ENCODE results near the gene MADCAM1.

The MADCAM1 gene

DNA sequence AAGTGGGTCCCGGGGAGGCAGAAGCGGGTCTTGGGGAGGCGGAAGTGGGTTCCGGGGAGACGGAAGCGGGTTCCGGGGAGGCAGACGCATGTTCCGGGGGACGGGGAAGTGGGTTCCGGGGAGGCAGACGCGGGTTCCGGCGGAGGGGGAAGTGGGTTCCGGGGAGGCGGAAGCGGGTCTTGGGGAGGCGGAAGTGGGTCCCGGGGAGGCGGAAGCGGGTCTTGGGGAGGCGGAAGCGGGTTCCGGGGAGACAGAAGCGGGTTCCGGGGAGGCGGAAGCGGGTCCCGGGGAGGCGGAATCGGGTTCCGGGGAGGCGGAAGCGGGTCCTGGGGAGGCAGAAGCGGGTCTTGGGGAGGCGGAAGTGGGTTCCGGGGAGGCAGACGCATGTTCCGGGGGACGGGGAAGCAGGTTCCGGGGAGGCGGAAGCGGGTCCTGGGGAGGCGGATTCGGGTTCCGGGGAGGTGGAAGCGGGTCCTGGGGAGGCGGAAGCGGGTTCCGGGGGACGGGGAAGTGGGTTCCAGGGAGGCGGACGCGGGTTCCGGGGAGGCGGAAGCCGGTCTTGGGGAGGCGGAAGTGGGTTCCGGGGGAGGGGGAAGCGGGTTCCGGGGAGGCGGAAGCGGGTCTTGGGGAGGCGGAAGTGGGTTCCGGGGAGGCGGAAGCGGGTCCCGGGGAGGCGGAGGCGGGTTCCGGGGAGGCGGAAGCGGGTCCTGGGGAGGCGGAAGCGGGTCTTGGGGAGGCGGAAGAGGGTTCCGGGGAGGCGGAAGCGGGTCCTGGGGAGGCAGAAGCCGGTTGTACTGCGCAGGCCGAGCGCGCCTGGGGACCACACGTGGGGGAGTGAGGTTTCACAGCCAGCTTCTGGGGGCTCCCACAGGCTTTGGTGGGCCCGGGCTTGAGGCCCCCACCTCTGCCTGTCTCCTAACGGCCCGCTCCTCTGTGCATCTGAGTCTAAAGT lies 37.9 kb upstream of the MADCAM1 start:
- TF ChIP-seq, protein P1, sequence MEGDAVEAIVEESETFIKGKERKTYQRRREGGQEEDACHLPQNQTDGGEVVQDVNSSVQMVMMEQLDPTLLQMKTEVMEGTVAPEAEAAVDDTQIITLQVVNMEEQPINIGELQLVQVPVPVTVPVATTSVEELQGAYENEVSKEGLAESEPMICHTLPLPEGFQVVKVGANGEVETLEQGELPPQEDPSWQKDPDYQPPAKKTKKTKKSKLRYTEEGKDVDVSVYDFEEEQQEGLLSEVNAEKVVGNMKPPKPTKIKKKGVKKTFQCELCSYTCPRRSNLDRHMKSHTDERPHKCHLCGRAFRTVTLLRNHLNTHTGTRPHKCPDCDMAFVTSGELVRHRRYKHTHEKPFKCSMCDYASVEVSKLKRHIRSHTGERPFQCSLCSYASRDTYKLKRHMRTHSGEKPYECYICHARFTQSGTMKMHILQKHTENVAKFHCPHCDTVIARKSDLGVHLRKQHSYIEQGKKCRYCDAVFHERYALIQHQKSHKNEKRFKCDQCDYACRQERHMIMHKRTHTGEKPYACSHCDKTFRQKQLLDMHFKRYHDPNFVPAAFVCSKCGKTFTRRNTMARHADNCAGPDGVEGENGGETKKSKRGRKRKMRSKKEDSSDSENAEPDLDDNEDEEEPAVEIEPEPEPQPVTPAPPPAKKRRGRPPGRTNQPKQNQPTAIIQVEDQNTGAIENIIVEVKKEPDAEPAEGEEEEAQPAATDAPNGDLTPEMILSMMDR (IDR thresholded peaks at IDR 0.05): no peak
- Mint-ChIP-seq H3K27ac (no peak overlapping the region), H3K9me3 (peaks cover 11% of the 10 kb centered on the region), H3K4me3 (no peak overlapping the region), H3K36me3 (ENCODE audit: low read depth) (peaks cover 36% of the 10 kb centered on the region), H3K27me3 (ENCODE audit: low read depth, poor library complexity) (peaks cover 20% of the 10 kb centered on the region), H3K4me1 (peaks cover 9% of the 10 kb centered on the region)
- no peak for DNase-seq

DNA sequence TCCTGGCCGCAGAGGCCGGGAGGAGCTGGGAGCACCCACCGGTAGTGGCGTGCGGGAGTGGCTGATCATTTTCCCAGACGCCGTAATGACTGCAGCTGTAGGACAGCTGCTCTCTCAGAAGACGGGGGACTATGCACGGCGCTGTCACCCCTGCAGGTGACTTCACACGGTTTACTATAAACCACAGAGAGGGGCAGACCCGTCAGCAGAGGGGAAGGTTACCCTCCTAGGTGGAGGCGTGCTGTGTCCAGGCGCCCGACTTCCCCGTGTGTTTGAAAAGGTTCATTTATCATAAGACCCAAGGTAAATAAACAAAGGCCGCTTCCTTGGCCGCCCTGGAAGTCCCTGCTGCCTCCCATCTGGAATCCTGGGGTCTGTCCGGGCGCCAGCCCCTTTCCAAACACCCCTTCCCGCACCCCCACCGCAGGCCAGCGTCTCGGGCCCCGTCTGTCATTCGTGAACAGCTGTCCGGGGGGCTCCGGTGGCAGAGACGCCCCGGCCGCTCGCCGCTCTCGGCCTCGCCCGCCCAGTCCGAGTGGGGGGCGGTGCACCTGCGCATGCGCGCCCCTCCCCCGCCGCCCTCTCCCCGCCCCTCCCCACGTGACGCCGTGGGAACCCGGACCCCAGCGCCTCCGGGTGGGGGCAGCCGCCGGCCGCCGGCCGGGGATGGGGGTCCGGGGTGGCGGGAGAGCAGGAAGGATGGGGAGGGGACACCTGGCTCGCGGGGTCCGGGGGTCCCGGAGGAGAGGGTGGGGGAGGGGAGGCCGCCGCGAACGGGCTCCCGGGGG lies 36.4 kb upstream of the MADCAM1 start:
- Mint-ChIP-seq H3K9me3 (peaks cover 6% of the 10 kb centered on the region), H3K36me3 (ENCODE audit: low read depth) (peaks cover 23% of the 10 kb centered on the region), H3K4me1 (peaks cover 9% of the 10 kb centered on the region), H3K27me3 (ENCODE audit: low read depth, poor library complexity) (peaks cover 20% of the 10 kb centered on the region), H3K4me3 (peak overlapping the region; percentile 87), H3K27ac (peak overlapping the region; percentile 68)
- peak; percentile 83 for DNase-seq
- TF ChIP-seq, protein P1 (IDR thresholded peaks at IDR 0.05): no peak

DNA sequence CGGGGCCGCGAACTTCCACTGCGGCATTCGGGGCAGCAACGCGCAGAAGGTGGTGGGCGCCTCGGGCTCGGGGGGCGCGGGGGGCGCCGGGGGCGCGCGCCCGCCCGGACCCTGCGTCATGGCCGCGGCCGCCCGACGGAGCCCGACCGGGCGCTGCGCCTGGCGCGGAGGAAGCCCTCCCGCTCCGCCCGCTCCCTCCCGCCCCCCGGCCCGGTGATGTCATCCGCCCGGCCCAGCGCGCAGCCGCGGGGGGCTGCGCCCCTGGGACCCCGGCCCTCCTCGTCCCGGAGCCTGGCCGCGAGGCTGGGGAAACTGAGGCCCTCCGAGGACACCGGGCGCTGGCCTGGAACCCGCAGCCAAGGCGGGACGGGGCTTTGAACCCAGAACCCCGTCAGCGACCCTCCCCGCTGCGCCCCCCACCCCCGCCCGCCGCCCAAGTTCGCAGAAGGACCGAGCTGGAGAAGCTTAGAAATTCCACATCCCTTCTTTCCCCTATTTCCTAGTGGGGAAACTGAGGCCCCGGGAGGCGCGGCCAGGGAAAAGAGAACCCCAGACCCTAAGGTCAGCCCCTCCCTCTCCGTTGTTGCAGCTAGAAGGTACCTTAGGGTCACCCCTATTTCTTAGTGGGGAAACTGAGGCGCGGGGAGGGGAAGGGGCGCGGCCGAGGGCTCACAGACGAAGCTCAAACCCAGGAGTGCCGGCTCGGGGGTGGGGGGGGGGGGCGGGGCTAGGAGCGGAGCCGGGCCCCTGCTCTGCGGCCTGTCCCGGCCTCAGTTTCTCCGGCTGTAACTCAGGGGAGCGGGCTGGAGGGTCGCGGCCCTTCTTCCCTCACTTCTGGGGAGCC lies 35.2 kb upstream of the MADCAM1 start, which contains the start of gene SHC2:
Gene SHC2, minus strand, starts transcription at position 157 of the 844 bp plus-strand sequence. Its CDS starts 37 bp downstream, at position 120.
- peak; percentile 67 for DNase-seq
- TF ChIP-seq, protein P1 (IDR thresholded peaks at IDR 0.05): no peak
- no peak within 1 kb of the TSS for H3K27ac Mint-ChIP-seq
- H3K27me3 Mint-ChIP-seq (ENCODE audit: low read depth, poor library complexity): peaks cover 17% of the 10 kb centered on the region
- H3K36me3 Mint-ChIP-seq (ENCODE audit: low read depth): peaks cover 12% of the 10 kb centered on the region
- H3K9me3 Mint-ChIP-seq: peaks cover 8% of the 10 kb centered on the region
- H3K4me1 Mint-ChIP-seq: peaks cover 9% of the 10 kb centered on the region
- peak within 1 kb of the TSS; percentile 87 for H3K4me3 Mint-ChIP-seq

DNA sequence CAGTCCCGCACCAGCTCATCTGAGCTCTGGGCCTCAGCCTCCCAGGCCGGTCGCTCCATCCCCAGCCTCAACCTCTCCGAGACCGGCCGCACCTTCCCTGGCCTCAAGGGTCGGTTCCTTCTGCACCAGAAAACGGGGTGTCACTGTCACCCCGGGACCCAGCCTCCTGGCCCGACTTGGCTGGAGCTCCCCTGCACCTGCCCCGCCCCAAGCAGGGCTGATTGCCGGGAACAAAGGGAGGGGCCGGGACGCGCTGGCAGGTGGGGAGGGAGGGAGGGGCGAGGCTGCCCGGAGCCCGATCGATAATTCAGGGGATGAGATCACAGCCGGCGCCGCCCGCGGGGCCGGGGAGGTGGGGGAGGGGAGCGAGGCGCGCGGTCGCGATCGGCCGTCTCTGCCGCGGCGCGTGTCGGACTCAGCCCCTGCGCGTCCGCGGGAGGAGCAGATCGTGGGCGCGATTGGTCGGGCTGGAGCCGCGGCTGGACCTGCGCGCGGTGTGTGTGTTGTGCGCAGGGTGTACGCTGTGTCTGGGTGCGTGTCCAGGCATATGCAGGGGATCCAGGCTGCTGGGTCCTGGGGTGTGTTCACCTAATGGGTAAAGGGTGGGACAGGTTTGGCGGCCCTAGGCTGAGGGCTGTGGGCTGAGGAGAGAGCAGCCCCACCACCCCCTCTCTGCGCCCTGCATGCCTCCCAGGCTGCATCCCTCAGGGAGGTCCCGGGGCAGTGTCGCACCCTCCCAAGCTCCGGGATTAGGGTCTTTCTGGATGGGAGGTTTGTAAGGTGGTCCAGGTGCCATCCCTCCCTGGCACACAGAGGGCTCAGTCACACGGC lies 34.4 kb upstream of the MADCAM1 start:
- H3K27ac Mint-ChIP-seq: no peak overlapping the region
- TF ChIP-seq, protein P1 (IDR thresholded peaks at IDR 0.05): no peak
- DNase-seq: peak; percentile 73

More for the DNA sequence above, 34.4 kb upstream of the MADCAM1 start:
- H3K4me3 Mint-ChIP-seq: peak overlapping the region; percentile 77
- H3K9me3 Mint-ChIP-seq: peaks cover 8% of the 10 kb centered on the region
- H3K27me3 Mint-ChIP-seq (ENCODE audit: low read depth, poor library complexity): peaks cover 17% of the 10 kb centered on the region
- H3K4me1 Mint-ChIP-seq: peaks cover 9% of the 10 kb centered on the region
- H3K36me3 Mint-ChIP-seq (ENCODE audit: low read depth): peaks cover 6% of the 10 kb centered on the region
